Choroid plexus epithelial cell (primary cell): ENCODE measurements around the gene TMA7B.
"Not testable (repeated sequence)": the region's sequence is repeated elsewhere in the genome, so short reads cannot be mapped to it uniquely, and the experiment has no call there.

Source experiments
- DNase-seq: peaks from one replicate; pipeline ENCODE4 v3.0.0-alpha.2; 2010; ENCODE audit warnings: low read depth
- H3K4me3 ChIP-seq: 2 replicates; pipeline ENCODE4 v1.5.1; 2011; ENCODE audit warnings: low read depth, mild to moderate bottlenecking, control low read depth, low read length, moderate library complexity
- TF ChIP-seq, protein P1 (sequence below): conservative IDR thresholded peaks from 2 replicates; pipeline ENCODE4 v1.5.1; 2011; ENCODE audit warnings: low read depth, mild to moderate bottlenecking, control low read depth, inconsistent platforms, low read length, moderate library complexity

Gene TMA7B

DNA sequence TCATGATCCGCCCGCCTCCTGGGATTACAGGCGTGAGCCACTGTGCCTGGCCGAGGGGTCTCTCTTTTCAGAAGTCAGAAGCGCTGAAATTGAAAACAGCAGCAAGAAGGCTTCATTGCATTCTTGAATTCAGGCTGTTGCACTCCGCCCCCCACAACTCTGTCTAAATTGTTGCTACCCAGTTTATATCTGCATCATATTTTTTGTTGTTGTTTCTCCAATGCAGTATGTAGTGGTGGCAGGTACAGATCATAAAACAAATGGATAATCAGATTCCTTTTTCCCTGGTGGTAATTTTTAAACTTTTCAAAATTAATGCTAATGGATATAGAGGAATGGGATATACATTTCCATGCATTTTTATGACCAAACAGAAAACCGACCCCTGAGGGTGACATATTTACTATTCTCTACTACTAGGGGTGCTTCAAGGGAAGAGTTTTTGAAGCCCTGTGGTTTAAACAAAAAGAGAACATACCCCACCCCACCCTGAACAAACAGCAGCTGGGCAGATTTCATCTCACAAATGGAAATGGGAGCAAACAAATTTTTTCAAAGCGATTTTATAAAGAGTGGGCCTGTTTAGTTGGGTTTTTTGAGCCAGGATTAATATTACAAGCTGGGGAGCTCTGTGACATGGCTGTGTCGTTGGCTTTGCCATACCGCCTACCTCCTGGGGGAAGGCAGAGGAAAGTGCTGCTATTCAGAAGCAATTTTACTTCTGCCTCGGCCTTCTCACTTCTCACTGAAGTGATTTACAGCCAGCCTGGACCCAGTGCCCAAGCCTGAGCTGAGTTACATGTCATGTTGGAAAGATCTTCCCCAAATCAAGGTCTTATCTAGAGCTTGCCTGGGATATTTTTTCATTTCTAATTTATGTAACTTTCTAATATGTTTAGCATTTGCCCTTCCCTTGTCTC is 16.0 kb upstream of the TMA7B start:
- TF ChIP-seq, protein P1, sequence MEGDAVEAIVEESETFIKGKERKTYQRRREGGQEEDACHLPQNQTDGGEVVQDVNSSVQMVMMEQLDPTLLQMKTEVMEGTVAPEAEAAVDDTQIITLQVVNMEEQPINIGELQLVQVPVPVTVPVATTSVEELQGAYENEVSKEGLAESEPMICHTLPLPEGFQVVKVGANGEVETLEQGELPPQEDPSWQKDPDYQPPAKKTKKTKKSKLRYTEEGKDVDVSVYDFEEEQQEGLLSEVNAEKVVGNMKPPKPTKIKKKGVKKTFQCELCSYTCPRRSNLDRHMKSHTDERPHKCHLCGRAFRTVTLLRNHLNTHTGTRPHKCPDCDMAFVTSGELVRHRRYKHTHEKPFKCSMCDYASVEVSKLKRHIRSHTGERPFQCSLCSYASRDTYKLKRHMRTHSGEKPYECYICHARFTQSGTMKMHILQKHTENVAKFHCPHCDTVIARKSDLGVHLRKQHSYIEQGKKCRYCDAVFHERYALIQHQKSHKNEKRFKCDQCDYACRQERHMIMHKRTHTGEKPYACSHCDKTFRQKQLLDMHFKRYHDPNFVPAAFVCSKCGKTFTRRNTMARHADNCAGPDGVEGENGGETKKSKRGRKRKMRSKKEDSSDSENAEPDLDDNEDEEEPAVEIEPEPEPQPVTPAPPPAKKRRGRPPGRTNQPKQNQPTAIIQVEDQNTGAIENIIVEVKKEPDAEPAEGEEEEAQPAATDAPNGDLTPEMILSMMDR = no peak
- no peak overlapping the region for H3K4me3 ChIP-seq
- DNase-seq = no peak

DNA sequence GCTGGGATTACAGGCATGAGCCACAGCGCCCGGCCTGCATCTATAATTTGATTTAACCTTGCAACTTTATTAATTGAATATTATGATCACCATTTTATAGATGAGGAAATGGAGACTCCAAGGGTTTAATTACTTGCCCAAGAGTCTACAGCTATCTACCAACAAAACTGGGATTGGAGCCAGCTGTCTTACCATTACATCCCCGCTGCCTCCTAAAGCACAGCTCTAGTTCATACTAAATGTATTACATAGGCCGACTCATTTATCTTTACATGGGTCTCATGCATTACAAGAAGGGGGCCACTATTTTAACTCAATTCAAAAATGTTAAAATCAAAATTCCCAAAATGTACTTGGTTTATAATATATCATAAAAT is 14.1 kb upstream of the TMA7B start:
- TF ChIP-seq, protein P1 = no peak
- no peak overlapping the region for H3K4me3 ChIP-seq
- no peak for DNase-seq

DNA sequence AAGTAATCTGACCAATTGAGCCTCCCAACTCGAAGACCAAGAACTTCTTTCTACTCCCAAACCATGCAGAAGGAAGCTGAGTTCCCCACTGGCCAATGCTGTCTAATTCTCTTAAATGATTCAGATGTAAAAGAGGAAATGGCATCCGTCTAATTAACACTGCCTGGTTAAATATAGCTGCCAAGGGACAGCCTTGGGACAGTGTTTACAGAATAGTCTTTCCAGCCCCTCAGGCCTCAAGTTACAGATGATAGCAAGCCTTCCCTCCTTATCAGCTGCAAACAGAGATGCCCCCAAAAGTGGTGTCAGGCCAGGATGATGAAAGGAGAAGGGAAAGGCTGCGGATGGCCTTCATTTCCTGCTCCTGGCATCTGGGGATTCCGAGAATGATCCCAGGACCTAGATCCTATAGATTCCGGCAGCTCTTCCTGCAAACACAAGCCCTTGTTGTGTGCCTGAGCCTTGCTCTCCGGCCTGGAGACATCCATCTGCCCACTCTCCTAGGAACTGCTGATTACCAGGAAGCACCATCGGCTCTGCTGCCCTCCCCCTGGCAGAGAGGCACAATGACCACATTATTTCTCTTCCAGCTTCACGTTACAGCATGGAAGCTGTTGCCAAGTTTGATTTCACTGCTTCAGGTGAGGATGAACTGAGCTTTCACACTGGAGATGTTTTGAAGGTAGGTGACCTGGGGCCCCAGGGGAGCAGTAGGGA is 13.5 kb upstream of the TMA7B start:
- no peak overlapping the region for H3K4me3 ChIP-seq
- no peak for DNase-seq
- TF ChIP-seq, protein P1 = no peak

DNA sequence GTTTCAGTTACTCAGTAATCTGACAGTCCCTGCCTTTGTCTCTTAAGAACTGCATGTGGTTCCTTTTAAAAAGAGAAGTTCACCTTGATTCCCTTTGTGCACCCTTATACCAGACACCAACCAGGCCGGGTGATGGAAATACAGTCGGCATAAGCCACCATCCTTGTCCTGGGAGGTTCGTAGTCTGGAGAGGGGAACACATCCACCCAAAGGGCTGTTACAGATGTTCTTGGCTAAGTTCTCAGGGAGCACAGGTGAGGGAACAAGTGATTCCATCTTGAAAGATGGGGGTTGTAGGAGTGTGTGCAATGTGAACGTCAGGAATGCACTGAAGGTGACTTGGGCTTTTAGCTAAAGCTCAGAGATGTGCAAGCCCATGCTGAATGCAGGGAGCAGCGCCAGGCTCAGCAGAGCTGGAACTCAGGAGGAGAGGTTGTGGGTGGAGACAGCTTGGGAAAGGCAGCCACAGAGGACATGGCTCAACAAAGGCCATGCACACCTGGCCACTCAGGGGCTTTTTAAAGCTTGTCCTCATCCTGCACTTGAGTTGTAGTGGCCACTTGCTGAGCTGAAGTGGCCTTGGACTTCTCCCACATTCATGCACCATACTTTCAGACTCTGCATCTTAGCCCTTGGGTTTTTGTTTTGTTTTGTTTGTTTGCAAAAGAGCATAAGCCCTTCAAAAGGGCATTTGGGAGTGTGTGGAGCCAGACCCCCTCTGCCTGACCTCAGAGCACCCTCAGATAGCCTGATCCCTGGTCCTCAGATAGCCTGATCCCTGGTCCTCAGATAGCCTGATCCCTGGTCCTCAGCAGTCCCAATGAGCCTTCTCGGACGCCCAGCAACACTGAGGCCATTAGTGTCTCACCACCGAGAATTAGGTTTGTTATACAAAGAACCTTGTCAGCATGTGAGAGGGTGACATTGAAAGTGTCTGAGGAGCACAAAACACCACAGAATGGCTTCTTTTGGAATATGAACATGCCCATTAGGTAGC is 12.7 kb upstream of the TMA7B start:
- DNase-seq = no peak
- no peak overlapping the region for H3K4me3 ChIP-seq

DNA sequence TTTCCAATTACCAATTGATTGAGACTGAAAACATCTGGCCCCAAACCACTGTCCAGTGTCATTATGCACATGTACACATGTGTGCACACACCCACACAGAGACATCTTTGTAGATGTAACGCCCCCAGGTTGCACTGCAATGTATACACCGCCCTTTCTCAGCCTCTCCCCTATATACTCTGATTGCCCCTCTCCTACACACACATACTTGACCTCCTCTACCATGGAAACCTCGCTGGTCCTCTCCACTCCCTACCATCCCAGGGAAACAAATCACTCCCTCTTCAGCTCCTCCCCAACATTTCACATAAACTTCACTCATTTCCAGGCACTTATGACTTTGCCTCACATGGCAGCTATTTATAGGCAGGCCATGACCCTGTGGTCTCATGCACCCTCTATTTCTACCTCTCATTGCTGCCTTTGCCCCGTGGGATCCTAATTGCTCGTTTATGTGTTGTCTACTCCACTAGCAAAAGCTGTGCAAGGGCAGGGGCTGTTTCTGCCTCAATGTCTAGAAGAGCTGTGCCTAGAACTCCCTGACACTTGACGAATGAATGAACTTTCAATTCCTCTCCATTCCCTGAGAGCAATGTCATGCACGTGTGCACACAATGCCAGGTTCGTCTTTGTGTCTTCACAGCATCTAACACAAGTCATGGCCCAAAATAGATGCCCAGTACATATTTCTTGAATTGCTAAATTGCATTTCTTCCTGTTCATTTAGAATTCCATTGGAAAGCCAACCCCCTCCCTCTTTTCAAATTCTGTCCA is 10.0 kb upstream of the TMA7B start:
- H3K4me3 ChIP-seq = no peak overlapping the region
- TF ChIP-seq, protein P1 = no peak
- no peak for DNase-seq

More for the DNA sequence above, 12.7 kb upstream of the TMA7B start:
- TF ChIP-seq, protein P1 = no peak

DNA sequence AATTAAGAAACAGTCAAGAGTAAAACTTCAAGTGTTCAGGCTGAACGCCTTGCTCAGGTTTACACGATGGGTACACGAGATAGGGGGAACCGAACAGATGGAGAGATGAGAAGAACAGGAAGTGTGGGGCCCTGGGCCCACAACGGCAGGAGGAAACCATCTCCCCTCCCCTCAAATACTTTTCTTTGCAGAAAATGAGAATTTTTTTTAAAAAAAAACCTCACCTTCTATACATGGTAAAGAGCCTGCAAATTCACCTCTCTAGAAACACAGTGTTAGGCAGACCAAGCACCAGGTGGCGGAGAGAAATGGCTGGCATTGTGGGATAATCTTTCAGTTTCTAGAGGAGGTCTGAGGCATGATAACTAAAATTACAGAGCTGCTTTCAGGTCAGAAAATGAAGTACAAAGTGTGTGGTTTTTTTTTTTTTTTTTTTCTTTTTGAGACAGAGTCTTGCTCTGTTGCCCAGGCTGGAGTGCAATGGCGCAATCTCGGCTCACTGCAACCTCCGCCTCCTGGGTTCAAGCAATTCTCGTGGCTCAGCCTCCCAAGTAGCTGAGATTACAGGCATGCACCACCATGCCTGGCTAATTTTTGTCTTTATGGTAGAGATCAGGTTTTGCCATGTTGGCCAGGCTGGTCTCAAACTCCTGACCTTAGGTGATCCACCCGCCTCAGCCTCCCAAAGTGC is 8.4 kb upstream of the TMA7B start:
- not testable (repeated sequence) for DNase-seq, H3K4me3 ChIP-seq
